ENCODE results near the gene SIRPA.
"Not testable (repeated sequence)": the region's sequence is repeated elsewhere in the genome, so short reads cannot be mapped to it uniquely, and the experiment has no call there.

Gene SIRPA

GRCh38 chr20:1908191-1908590 is 13.0 kb downstream of the SIRPA start:
- no peak for DNase-seq

GRCh38 chr20:1909097-1909496 is 13.9 kb downstream of the SIRPA start:
- no peak for DNase-seq

- DNase-seq = no peak
These were observed 16.3 kb downstream of the SIRPA start for GRCh38 chr20:1911536-1911935.

GRCh38 chr20:1912053-1912452 is 16.8 kb downstream of the SIRPA start:
- DNase-seq = no peak

- DNase-seq = no peak
These were observed 17.4 kb downstream of the SIRPA start for GRCh38 chr20:1912646-1913045.

- not testable (repeated sequence) for DNase-seq
These were observed 20.0 kb downstream of the SIRPA start for GRCh38 chr20:1915233-1915632.

GRCh38 chr20:1915725-1916124 is 20.5 kb downstream of the SIRPA start:
- DNase-seq = no peak

- no peak for DNase-seq
These were observed 22.6 kb downstream of the SIRPA start for GRCh38 chr20:1917786-1918185.

- no peak for DNase-seq
These were observed 23.4 kb downstream of the SIRPA start for GRCh38 chr20:1918491-1919165.

- no peak for DNase-seq
These were observed 25.0 kb downstream of the SIRPA start for GRCh38 chr20:1920252-1920651.

GRCh38 chr20:1920826-1921225 is 25.6 kb downstream of the SIRPA start:
- no peak for DNase-seq

GRCh38 chr20:1921985-1922384 is 26.8 kb downstream of the SIRPA start:
- not testable (repeated sequence) for DNase-seq

- DNase-seq = no peak
These were observed 27.6 kb downstream of the SIRPA start for GRCh38 chr20:1922786-1923185.

GRCh38 chr20:1924910-1925861 is 30.0 kb downstream of the SIRPA start:
- no peak for DNase-seq

GRCh38 chr20:1926237-1926636 is 31.0 kb downstream of the SIRPA start:
- no peak for DNase-seq

GRCh38 chr20:1927217-1927616 is 32.0 kb downstream of the SIRPA start:
- no peak for DNase-seq

GRCh38 chr20:1928154-1928553 is 32.9 kb downstream of the SIRPA start:
- no peak for DNase-seq

GRCh38 chr20:1928782-1929181 is 33.6 kb downstream of the SIRPA start:
- no peak for DNase-seq

GRCh38 chr20:1929460-1929859 is 34.3 kb downstream of the SIRPA start:
- DNase-seq = no peak

- no peak for DNase-seq
These were observed 35.0 kb downstream of the SIRPA start for GRCh38 chr20:1930165-1930564.

- no peak for DNase-seq
These were observed 36.6 kb downstream of the SIRPA start for GRCh38 chr20:1931830-1932229.

- no peak for DNase-seq
These were observed 37.8 kb downstream of the SIRPA start for GRCh38 chr20:1932971-1933370.

GRCh38 chr20:1933465-1933870 is 38.3 kb downstream of the SIRPA start:
- no peak for DNase-seq

- DNase-seq = no peak
These were observed 38.9 kb downstream of the SIRPA start for GRCh38 chr20:1934156-1934555.

All from NCI-H2081 (cell line).